IPS-20b (cell line): ENCODE data around the gene FAM98C.

Source experiments
- H3K27ac ChIP-seq: one replicate; pipeline ENCODE4 v1.5.1; 2013; ENCODE audit warnings: low read length
- H3K27me3 ChIP-seq: 2 replicates; pipeline ENCODE4 v1.6.1; 2013; ENCODE audit warnings: mild to moderate bottlenecking, low read length, inconsistent platforms; ENCODE audit not compliant: insufficient read depth
- H3K36me3 ChIP-seq: 2 replicates; pipeline ENCODE4 v1.6.1; 2013; ENCODE audit warnings: low read depth, mild to moderate bottlenecking, inconsistent platforms, low read length, moderate library complexity; ENCODE audit not compliant: insufficient read depth
- H3K4me1 ChIP-seq: 2 replicates; pipeline ENCODE4 v1.6.1; 2013; ENCODE audit warnings: mild to moderate bottlenecking, control low read depth, inconsistent platforms, low read length, moderate library complexity; ENCODE audit not compliant: insufficient read depth
- H3K4me3 ChIP-seq: 2 replicates; pipeline ENCODE4 v1.5.1; 2013; ENCODE audit warnings: mild to moderate bottlenecking, low read length, inconsistent platforms
- H3K9ac ChIP-seq: 2 replicates; pipeline ENCODE4 v1.6.1; 2013; ENCODE audit warnings: low read depth, mild to moderate bottlenecking, inconsistent platforms, low read length, moderate library complexity
- H3K9me3 ChIP-seq: 2 replicates; pipeline ENCODE4 v1.6.1; 2013; ENCODE audit warnings: mild to moderate bottlenecking, low read depth, low read length, inconsistent platforms; ENCODE audit not compliant: insufficient read depth

FAM98C gene

DNA sequence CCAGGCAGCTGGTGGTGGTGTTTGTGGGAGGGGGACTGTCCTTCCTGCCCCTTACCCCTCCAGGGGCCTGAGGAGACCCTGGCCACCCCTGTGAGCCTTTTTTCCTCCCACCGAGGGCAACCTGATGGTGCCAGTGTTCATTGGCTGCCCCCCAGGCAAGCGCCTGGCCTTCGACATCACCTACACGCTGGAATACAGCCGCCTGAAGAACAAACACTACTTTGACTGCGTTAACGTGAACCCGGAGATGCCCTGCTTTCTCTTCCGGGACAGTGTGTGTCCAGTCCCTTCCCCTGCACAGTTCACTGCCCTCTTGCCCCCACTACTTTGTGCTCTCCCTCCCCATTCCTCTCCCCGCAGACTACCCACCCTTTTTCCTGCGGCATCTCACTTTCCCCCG, 35.9 kb upstream of the FAM98C start:
- Histone ChIP-seq H3K4me3 (no peak overlapping the region), H3K4me1 (no peaks in the 10 kb centered on the region), H3K9me3 (peaks cover 5% of the 10 kb centered on the region)

DNA sequence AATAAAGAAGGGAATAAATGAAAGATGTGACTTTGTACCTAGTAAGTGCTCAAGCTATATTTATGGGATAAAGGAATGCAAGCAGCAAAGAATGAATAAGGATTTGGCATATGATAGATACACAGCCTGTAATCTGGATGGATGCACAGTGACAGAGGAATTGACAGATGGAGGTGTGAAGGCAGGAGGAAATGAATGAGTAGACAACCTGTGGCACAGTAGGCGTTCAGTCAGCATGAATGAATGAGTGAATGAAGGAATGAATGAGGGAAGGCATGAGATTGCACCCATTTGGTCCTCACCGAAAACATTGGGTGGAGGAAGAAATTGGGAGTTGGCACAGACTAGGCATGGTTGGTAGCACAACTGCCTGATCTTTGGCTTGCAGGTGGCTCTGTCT, 33.3 kb upstream of the FAM98C start:
- Histone ChIP-seq H3K27me3 (peaks cover 10% of the 10 kb centered on the region; the same call in 1 of the 2 replicates), H3K9ac (no peak overlapping the region), H3K36me3 (no peaks in the 10 kb centered on the region), H3K27ac (no peak overlapping the region), H3K9me3 (peaks cover 5% of the 10 kb centered on the region), H3K4me3 (no peak overlapping the region), H3K4me1 (no peaks in the 10 kb centered on the region)

More for the DNA sequence above, 35.9 kb upstream of the FAM98C start:
- Histone ChIP-seq H3K27me3 (peaks cover 9% of the 10 kb centered on the region; the same call in 1 of the 2 replicates), H3K9ac (no peak overlapping the region), H3K36me3 (no peaks in the 10 kb centered on the region), H3K27ac (no peak overlapping the region)

DNA sequence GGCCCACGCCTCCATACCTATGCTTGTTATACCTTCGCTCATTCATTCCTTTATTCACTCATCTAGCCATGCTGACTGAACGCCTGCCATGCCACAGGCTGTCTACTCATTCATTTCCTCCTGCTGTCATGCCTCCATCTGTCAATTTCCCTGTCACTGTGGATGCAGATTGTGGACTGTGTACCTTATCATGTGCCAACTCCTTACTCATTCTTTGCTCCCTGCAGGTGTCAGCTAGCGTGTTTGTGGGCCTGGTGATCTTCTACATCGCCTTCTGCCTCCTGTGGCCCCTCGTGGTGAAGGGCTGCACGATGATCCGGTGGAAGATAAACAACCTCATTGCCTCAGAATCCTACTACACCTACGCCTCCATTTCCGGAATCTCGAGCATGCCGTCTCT, 32.6 kb upstream of the FAM98C start:
- peaks cover 10% of the 10 kb centered on the region; the same call in 1 of the 2 replicates for H3K27me3 ChIP-seq
- no peak overlapping the region for H3K27ac ChIP-seq

DNA sequence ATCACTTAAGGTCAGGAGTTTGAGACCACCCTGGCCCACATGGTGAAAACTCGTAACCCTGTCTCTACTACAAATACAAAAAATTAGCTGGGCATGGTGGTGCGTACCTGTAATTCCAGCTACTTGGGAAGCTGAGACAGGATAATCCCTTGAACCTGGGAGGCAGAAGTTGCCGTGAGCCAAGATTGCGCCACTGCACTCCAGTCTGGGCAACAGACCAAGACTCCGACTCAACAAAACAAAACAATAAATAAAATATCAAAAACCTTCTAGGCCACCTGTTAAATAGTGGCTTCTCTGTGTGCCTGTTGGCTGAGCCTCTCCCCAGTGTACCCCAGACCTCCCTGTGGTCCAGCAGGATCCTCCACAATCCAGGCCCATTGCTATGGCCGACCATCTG, 31.8 kb upstream of the FAM98C start:
- Histone ChIP-seq H3K9me3 (no peaks in the 10 kb centered on the region), H3K27me3 (peaks cover 10% of the 10 kb centered on the region; the same call in 1 of the 2 replicates), H3K27ac (no peak overlapping the region), H3K4me1 (no peaks in the 10 kb centered on the region), H3K9ac (no peak overlapping the region), H3K4me3 (no peak overlapping the region), H3K36me3 (peaks cover under 1% of the 10 kb centered on the region; the same call in 1 of the 2 replicates)

More for the DNA sequence above, 32.6 kb upstream of the FAM98C start:
- no peak overlapping the region for H3K9ac ChIP-seq
- H3K9me3 ChIP-seq = no peaks in the 10 kb centered on the region
- H3K4me1 ChIP-seq = no peaks in the 10 kb centered on the region
- H3K36me3 ChIP-seq = no peaks in the 10 kb centered on the region
- H3K4me3 ChIP-seq = no peak overlapping the region

DNA sequence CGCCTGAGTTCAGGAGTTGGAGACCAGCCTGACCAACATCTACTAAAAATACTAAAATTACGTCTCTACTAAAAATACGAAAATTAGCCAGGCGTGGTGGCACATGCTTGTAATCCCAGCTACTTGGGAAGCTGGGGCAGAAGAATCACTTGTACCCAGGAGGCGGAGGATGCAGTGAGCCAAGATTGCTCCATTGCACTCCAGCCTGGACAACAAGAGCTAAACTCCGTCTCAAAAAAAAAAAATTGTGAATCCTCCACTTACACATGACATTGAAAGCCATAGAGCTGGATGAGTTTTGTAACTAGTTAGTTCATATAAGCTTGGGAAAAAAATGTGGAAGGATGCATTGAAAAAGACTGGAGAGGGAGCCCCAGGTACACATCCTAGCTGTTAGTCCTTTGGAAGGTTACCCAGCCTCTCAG, 29.0 kb upstream of the FAM98C start:
- peaks cover 15% of the 10 kb centered on the region; the same call in 1 of the 2 replicates for H3K36me3 ChIP-seq
- H3K4me1 ChIP-seq = no peaks in the 10 kb centered on the region
- peaks cover 10% of the 10 kb centered on the region; the same call in 1 of the 2 replicates for H3K27me3 ChIP-seq
- peak overlapping the region; percentile 52 for H3K4me3 ChIP-seq
- H3K27ac ChIP-seq = no peak overlapping the region
- H3K9me3 ChIP-seq = no peaks in the 10 kb centered on the region
- peak overlapping the region; percentile 47; the same call in 1 of the 2 replicates for H3K9ac ChIP-seq

DNA sequence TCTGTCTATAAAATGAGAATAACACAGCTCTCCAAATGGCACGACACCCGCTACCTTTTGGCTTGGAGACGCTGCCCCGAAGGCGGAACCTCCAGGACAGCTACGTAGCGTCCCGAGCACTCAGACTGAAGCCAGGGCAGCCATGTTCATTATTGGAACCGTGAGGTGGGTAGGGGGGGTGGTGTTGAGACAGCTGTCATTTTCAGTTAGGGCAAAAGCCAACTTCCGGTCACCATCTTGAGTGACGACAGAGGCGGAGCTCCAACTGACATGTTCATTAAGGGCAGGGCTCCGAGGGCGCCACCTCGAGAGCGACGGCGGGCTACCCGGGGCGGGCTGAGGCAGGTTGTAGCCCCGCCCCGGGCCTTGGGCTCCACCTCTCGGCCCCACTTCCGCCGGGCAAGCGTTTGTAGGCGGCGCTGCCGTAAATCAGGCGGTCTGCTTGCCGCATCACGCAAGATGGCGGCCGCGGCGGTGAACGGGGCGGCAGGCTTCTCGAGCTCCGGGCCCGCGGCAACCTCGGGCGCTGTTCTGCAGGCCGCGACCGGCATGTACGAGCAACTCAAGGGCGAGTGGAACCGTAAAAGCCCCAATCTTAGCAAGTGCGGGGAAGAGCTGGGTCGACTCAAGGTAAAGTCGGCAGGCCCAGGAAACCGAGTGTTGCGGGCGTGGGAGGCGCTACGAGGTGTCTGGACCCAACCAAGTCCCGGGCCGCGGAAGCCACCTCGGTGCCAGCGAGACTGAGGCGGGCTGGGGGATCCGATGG, 28.4 kb upstream of the FAM98C start, which contains the start of gene PSMD8:
Gene PSMD8, plus strand, starts transcription at position 240 of the 766 bp plus-strand sequence. Its CDS starts 31 bp downstream, at position 271.
- Histone ChIP-seq H3K27ac (peak within 1 kb of the TSS; percentile 68), H3K4me1 (no peaks in the 10 kb centered on the region)

DNA sequence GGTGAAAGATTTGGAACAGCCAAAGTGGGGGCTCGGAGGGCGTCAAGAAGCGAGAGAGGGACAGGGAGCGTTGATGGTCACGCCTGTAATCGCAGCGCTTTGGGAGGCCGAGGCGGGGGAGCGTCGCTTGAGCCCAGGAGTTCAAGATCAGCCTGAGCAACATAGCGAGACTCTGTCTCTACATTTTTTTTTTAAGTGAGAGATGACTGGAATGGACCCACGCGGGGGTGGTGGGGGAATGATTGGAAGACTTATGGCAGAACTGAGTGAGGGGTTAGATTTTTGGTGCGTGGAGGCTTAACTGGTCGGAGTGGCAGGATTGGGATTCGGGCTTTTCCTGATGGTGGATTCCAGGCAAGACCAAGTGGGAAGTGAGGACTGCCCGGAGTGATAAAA, 27.8 kb upstream of the FAM98C start:
- H3K9ac ChIP-seq = peak overlapping the region; percentile 96
- no peaks in the 10 kb centered on the region for H3K9me3 ChIP-seq
- peak overlapping the region; percentile 68 for H3K27ac ChIP-seq
- no peaks in the 10 kb centered on the region for H3K4me1 ChIP-seq
- peak overlapping the region; percentile 96 for H3K4me3 ChIP-seq
- H3K36me3 ChIP-seq = peaks cover 25% of the 10 kb centered on the region
- H3K27me3 ChIP-seq = 0 out of 2 replicates have a peak, but pooled peaks cover 10% of the 10 kb centered on the region

More for the DNA sequence above, 28.4 kb upstream of the FAM98C start, which contains the start of gene PSMD8:
- Histone ChIP-seq H3K9ac (peak within 1 kb of the TSS; percentile 96), H3K9me3 (no peaks in the 10 kb centered on the region), H3K27me3 (peaks cover 10% of the 10 kb centered on the region; the same call in 1 of the 2 replicates), H3K4me3 (peak within 1 kb of the TSS; percentile 96), H3K36me3 (peaks cover 21% of the 10 kb centered on the region)

DNA sequence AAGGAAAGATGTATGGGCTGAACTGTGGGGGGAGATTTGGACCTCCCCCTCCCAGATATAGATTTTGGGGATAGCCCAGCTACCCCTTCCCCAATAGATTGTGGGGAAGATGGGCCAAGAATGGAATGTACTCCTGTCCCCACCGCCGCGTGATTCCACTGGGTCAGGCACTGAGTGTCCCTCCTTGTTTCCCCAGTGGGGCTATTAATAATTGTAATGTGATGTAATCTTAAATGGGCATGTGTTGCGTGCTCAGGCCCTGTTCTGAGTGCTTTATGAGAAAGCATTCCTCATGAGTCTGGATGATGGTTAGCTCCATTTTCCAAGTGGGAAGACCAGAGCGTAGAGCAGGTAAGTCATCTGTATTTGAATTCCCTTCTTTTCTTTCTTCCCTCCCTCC, 27.1 kb upstream of the FAM98C start:
- Histone ChIP-seq H3K9ac (peak overlapping the region; percentile 96; the same call in 1 of the 2 replicates), H3K27me3 (0 out of 2 replicates have a peak, but pooled peaks cover 10% of the 10 kb centered on the region), H3K27ac (no peak overlapping the region), H3K9me3 (no peaks in the 10 kb centered on the region), H3K4me1 (no peaks in the 10 kb centered on the region), H3K4me3 (peak overlapping the region; percentile 96), H3K36me3 (peaks cover 31% of the 10 kb centered on the region)

DNA sequence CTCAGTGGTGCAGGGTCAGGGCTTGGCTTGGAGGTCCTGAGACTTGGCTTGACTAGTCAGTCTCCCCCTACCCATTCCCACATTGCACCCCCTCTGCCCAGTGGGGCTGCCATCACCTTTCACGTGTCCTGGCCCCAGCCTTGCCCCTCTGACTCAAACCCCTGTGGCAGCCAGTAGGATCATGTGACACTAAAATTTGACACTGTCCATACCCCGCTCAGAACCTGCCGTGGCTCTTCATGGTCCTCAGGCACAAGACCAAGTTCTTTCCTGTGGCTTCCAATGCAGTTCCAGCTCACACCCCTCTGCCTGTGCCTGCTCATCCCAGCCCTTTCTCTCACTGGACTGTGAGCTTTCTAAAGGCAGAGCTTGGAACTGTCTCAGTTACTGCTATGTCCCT, 26.3 kb upstream of the FAM98C start:
- H3K9me3 ChIP-seq = no peaks in the 10 kb centered on the region
- no peak overlapping the region for H3K27ac ChIP-seq
- no peaks in the 10 kb centered on the region for H3K4me1 ChIP-seq
- no peak overlapping the region for H3K4me3 ChIP-seq
- H3K36me3 ChIP-seq = peaks cover 40% of the 10 kb centered on the region
- 0 out of 2 replicates have a peak, but pooled peaks cover 6% of the 10 kb centered on the region for H3K27me3 ChIP-seq
- no peak overlapping the region for H3K9ac ChIP-seq

DNA sequence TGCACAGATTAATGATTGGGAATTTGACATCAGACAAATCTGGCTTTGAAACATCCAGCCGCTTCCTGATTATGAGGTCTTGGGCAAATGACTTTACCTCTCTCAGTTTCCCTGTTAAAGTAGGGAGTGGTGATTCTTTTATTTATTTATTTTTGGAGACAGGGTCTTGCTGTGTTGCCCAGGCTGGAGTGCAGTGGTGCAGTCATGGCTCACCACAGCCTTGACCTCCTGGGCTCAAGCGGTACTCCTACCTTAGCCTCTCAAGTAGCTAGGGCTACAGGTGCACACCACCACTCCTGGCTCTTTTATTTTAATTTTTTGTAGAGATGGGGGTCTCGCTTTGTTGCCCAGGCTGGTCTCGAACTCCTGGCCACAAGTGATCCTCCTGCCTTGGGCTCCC, 25.8 kb upstream of the FAM98C start:
- Histone ChIP-seq H3K9me3 (no peaks in the 10 kb centered on the region), H3K36me3 (peaks cover 44% of the 10 kb centered on the region), H3K9ac (no peak overlapping the region), H3K4me3 (no peak overlapping the region), H3K27ac (no peak overlapping the region), H3K27me3 (0 out of 2 replicates have a peak, but pooled peaks cover under 1% of the 10 kb centered on the region), H3K4me1 (no peaks in the 10 kb centered on the region)

DNA sequence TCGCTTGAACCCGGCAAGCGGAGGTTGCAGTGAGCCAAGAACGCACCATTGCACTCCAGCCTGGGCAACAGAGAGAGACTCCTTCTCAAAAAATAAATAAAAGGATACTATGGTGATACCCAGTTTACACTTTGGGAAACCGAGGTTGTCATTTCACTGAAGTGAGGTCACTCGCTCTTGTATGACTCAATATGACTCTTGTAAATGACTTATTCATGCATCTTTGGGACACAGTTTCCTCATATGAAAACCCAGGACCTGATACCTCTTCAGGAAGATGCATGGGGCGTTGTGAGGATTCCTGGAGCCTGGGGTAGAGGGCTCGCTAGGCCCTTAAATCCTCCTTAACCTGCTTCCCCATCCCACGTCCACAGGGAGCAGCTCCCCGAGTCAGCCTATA, 24.0 kb upstream of the FAM98C start:
- no peaks in the 10 kb centered on the region for H3K9me3 ChIP-seq
- H3K27me3 ChIP-seq = no peaks in the 10 kb centered on the region
- no peak overlapping the region for H3K4me3 ChIP-seq
- H3K27ac ChIP-seq = no peak overlapping the region
- H3K36me3 ChIP-seq = peaks cover 61% of the 10 kb centered on the region
- H3K4me1 ChIP-seq = no peaks in the 10 kb centered on the region
- no peak overlapping the region for H3K9ac ChIP-seq

DNA sequence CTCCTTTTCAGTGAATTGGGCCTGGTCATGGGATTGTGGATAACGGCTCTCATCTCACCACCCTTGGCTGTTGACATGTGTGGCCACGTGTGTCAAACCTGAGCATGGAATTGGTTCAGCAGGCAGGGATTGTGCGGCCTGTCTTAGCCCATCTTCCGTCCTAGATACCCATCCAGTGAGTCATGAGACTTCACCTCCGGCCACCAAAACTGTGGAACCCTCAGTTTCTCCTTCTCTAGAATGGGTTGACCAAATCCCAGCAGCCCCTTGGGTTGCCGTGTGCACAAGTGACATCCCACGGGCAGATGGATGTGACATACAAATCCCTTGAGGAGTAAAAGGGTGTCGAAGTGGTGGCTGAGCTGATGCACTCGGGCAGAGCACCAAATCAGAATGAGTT, 21.8 kb upstream of the FAM98C start:
- Histone ChIP-seq H3K9me3 (no peaks in the 10 kb centered on the region), H3K4me3 (no peak overlapping the region), H3K36me3 (peaks cover 63% of the 10 kb centered on the region), H3K4me1 (no peaks in the 10 kb centered on the region), H3K27me3 (peaks cover 3% of the 10 kb centered on the region; the same call in 1 of the 2 replicates), H3K9ac (no peak overlapping the region), H3K27ac (no peak overlapping the region)
